NCI-H1417 (cell line): ENCODE results near the gene MARF1.
"Not testable (repeated sequence)": the region's sequence is repeated elsewhere in the genome, so short reads cannot be mapped to it uniquely, and the experiment has no call there.

ENCODE experiments used
- DNase-seq, 3 experiments: peaks; one replicate each; lab custom pipeline; 2025; lab: John Stamatoyannopoulos, UW

Gene MARF1

DNA sequence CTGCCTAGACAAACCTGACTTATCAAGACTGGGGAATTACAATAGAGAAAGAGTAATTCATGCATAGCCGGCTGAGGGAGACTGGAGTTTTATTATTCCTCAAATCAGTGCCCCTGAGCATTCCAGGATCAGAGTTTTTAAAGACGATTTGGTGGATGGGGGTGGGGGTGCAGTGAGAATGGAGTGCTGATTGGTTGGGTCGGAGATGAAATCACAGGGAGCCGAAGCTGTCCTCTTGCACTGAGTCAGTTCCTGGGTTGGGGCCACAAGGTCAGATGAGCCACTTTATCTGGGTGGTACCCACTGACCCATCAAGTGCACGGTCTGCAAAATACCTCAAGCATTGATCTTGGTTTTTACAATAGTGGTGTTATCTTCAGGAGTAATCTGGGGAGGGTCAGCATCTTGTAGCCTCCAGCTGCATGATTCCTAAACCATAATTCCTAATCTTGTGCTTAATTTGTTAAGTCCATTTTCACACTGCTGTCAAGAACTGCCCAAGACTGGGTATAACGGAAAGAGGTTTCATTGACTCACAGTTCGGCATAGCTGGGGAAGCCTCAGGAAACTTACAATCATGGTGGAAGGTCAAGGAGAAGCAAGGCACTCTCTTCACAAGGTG, 69.6 kb downstream of the MARF1 start:
- no peak for DNase-seq

DNA sequence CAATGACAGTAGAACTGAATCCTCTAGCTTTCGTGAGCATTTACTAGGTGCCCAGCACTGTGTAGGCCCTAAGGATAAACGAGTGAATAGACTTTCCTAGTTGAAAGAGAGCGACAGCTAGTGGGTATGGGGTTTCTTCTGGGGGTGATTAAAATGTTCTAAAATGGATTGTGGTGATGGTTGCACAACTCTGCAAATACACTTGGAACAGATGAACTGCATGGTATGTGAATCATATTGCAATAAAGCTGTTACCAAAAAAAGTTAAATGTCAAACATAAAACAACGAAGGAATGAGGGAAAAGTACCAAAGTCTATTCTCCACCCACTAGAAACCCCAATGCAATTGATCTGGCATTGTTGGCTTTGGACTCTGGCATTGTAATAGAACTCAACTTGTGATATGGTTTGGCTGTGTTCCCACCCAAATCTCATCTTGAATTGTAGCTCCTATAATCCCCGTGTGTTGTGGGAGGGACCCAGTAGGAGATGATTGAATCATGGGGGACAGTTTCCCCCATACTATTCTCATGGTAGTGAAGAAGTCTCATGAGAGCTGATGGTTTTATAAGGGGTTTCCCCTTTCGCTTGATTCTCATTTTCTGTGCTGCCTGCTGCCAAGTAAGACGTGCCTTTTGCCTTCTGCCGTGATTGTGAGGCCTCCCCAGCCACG, 70.5 kb downstream of the MARF1 start:
- DNase-seq = no peak

DNA sequence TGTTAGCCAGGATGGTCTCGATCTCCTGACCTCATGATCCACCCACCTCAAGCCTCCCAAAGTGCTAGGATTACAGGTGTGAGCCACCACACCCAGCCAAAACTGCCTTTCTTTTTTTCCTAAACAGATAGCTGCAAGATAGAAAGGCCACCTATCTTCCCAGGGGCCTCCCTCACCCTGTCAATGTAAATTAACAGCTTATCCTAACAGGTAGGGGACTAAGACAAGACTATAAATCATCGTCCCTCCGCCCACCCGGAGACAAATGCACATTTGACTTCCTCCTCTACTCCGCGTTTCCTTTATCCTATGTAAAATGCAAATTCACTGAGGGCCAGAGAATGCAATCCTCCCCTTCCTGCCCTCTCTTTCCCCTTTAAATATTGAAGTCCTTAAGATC, 71.4 kb downstream of the MARF1 start:
- DNase-seq = no peak

DNA sequence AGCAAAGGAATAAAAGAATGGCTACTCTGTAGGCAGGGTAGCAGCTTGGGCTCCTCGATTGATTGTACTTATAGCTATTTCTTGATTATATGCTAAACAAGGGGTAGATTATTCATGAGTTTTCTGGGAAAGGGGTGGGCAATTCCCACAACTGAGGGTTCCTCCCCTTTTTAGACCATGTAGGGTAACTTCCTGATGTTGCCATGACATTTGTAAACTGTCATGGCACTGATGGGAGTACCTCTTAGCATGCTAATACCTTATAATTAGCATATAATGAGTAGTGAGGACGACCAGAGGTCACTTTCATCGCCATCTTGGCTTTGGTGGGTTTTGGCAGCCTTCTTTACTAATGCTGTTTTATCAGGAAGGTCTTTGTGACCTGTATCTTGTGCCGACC, 72.3 kb downstream of the MARF1 start:
- DNase-seq = not testable (repeated sequence)

DNA sequence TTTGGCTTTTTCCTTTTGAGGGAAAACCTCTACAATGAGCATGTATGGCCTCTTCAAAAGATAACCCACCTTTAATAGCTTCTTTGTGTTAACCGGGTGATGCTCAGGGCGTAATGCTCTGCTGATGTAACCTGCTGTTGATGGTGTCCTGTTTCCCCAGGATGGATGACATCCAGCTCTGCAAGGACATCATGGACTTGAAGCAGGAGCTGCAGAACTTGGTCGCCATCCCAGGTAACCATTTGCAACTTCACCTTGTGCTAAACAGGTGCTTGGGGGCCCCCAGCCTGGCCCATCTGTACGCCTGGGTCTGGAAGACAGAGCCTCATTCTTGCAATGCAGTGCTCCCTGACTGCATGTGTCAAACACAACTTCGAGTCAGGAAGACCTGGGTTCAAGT, 75.1 kb downstream of the MARF1 start:
- no peak for DNase-seq

DNA sequence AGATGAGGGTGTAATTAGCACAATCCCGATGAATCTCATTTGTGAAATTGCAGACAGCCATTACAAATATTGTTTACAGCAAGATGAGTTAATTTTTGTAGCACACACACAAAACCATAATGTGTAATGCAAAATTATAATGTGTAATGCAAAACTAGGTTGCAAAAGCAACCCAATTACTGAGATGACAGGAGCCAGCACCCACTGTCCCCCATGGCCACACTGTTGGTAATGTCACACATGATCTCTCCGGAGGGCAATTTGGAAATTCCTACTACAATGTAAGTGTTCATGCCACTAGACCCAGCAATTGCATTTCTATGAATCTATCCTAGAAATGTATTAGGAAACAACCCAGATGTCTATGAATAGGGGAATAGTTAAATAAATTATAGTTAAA, 76.9 kb downstream of the MARF1 start:
- no peak for DNase-seq

DNA sequence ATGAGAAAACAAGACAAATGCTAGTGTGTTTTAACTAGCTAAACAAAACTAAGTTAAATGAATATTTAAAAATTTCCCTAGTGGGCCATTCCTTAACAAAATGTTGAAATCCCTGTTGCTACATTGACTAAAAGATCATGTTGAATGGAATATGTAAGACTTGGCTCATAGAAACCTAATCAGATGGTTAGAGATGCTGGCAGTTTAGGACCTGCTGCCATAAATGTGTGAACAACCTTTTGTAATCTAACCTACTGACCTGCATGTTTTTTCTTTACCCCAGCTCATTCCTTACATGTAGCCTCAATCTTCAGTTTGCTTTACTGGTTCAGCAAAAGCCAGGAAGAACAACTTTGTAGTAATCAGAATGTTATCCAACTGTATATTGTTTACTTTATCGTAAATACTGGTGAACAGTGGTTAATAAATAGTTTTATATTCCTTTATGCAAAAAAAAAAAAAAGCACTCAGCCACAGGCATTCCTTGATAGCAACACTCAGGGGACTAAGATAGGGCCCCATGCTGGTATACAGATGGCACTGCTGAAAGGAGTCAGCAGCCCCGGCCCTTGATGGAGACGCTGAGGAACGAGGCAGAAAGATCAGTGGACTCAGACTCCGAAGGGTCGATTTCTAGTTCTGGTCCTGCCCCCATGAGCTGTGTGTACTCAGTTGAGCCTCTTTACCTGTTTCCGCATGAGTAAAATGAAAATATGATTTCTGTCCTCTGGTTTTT, 78.2 kb downstream of the MARF1 start:
- DNase-seq = no peak

DNA sequence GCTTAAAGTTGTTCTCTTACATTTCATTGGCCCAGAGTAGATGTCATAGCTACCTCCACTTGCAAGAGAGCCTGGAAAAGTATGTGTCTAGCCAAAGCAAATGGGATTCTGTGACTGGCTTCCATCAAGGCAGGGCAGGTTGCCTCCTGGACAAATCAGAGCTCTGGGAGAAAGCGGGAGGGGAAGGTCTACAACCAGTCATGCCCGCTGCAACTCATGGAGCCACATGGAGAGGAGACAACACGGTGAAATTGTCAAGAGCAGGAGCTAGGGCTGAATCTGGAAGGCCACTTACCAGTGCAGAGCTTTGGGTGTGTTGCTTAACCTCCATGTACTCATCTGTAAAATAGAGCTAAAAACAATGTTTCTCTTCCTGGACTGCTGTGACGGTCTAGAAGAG, 83.8 kb downstream of the MARF1 start:
- no peak for DNase-seq

DNA sequence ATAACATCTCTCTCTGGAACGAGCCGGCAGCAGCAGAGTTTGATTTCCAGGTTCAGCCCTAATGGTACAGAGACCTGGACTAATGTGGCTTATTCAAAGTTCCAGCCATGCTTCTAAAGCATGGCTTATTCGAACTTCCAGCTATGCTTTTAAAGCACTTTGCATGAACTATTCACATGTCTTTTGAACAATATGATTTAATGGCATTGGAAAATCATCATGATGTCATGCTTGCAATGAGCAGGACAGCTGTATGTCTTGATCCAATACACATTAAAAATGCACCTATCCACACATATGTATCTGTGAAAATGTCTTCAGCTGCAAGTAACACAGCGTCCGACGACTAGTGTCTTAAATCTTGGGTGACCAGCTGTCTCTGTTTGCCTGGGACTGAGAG, 85.7 kb downstream of the MARF1 start:
- no peak for DNase-seq

DNA sequence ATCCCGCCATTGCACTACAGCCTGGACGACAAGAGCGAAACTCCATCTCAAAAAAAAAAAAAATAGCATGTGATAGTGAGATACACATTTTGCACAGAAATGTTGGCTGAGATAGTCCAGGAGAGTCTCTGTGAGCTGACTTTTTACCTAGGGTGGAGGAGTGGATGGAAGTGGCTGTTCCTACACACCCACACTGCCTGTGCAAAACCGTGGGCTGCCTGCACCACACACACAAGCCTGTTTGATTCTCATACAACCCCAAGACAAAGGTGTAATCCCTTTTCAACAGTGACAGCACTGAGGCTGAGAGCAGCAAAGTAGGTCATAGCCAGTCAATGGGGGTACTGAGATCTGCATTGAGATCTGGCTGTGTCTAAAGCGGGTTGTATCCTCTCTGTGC, 86.8 kb downstream of the MARF1 start:
- no peak for DNase-seq

DNA sequence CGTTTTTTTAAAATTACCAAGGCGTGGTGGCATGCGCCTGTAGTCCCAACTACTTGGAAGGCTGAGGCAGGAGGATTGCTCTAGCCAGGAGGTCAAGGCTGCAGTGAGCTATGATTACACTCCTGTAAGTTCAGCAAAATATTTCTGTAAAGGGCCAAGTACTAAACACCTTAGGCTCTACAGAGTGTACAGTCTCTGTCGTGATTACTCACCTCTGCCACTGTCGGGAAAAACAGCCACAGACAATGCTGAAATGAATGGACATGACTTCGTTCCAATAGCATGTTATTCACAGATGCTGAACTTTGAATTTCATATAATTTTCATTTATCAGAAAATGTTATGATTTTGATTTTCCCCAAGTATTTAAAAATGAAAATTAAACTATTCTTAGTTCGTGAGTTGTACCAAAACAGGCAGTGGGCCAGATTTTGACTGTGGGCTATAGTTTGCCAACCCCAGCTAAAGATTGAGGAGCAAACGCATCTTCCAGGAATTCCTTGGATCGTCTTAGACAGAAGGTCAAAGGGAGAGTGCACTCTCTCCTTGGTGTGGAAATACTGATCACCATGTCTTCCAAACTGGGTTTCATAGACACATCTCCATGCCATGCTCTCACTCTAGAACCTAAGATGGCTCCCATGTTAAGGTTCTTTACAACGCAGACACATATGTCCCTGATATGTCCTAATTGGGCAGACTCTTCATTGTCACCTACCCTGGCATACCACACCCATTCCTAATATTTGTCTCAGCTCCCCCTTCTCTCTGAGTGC, 89.5 kb downstream of the MARF1 start:
- DNase-seq = no peak

DNA sequence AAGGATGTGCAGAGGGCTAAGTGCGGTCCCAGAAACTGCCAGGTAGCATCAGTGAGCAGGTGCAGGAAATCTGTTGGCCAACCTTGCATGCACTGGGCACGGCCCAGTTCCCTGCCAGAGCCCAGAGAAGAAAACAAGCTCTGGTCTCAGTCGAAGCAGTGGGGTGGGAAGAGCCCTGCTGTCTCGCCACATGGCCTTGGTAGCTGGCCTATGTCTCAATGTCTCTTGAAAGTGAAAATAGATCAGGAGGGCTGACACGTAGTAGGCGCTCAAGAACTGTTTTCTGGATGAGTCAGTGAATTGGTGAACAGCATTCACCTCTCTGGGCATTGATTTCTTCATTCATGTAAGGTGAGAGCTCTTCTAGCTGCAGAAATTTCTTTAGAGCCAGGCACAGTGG, 90.4 kb downstream of the MARF1 start:
- no peak for DNase-seq

DNA sequence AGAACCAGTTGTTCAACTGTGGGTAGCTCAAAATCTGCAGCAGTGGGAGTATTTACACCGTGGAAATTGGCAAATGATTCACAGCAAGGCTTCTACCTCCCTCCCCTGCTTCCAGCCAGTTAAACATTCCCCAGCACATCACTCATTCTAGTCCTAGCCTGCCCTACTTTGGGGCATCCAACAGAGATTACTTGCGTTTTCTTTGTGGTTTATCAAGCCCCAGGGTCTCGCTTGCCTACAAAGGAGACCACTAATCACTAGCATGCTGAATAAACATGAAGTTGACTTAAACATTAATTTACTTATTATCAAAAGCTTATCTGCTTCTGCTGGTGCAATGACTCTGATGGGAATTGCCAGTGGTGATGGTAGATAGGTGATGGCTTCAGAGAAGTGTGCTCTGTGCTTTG, 94.5 kb downstream of the MARF1 start:
- no peak for DNase-seq

DNA sequence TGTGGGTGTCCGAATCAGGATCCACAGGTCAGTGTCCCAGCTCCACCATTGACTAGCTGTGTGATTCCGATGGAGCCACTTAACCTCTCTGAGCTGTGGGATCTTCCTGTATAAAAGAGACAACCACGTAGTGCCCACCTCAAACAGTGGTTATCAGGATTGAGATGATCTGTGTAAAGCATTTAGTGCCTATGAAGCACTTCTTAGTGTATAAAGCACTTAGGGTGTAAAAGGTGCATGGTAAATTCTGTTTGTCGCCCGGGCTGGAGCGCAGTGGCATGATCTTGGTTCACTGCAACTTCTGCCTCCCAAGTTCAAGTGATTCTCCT, 95.2 kb downstream of the MARF1 start:
- DNase-seq = no peak

DNA sequence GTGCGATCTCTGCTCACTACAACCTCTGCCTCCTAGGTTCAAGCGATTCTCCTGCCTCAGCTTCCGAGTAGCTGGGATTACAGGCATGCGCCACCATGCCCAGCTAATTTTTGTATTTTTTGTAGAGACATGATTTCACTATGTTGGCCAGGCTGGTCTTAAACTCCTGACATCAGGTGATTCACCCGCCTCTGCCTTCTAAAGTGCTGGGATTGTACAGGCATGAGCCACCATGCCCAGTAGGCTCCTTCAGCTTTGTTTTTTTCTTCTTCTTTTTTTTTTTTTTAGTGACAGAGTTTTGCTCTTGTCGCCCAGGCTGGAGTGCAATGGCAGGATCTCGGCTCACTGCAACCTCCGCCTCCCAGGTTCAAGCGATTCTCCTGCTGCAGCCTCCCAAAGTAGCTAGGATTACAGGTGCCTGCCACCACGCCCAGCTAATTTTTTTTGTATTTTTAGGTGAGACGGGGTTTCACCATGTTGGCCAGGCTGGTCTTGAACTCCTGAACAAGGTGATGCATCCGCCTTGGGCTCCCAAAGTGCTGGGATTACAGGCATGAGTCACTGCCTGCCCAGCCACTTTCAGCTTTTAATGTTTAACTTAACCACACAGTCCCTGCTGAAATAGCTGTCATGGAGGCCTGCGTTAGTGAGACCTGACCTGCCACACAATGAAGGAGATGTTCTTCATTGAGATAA, 95.7 kb downstream of the MARF1 start:
- DNase-seq = not testable (repeated sequence)

DNA sequence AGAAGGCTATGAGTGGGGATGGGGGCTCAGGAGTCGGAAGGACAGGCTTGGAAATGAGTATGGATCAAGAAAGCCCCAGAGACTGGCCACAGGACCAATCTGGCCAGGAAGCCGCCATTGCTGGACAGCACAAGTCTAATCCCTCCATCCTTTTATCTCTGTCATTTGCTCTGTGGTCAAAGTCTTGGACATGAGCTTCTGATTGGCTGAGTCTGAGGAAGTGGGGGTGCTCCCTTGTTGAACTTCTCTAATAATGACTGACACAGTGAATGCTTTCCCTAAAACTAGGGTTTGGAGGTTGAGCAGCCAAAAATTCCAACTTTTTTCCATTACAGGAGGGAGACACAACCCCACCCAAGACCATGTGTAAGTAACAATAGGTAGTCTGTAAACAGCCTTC, 97.4 kb downstream of the MARF1 start:
- no peak for DNase-seq

DNA sequence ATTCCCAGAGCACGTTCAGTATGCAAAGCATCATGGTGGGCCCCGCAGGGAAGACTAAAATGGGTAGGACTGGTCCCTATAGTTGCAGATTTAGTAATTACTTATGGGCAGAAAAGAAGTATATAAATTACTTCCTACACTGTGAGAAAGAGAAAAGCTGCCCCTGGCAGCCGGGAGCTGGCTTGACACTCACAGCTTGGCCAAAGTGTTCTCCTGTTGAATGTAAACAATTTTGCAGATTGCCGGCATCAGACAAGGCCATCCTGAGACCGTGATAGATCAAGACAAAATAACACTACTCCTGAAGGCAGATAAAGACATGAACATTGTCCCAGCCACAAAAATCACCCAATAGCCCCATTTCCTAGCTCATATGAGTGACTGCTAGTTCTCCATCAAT, 98.5 kb downstream of the MARF1 start:
- no peak for DNase-seq
